ENCODE data around the gene NDUFS2.

NDUFS2 gene

DNA sequence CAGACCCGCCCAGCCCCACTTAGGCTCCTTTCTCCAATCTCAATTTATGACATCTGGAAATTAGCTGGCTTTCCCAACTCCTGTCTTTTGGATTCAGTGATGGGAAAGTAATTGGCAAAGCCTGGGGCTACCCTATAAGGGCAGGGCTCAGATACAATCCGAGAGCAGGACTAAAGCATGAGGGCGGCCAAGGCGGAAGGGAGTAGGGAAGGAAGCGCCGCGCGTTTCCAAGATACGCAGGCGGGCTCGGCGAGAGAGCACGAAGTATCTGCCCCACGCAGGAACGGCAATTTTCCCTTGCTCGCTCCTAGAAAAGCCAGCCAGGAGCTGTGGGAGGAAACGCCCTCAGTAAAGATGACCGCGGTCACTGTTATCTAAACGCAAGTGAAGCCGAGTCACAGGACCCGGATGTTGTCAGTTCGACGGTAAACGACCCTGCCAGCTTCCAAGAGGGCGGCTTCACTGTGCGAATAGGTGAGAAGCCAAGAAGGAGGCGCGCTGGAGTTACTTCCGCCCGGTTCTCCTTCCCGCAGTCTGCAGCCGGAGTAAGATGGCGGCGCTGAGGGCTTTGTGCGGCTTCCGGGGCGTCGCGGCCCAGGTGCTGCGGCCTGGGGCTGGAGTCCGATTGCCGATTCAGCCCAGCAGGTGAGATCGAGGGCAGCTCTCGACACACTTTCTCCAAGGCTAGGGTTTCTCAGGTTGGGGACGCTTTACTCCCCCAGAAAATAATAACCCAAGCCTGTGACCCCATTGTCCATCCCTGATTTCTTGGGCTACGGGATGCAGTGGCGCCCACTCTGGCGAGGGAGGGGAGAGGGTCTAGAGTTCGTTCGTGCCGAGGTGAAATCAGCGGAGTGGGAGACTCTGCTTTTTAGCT lies at the start of gene NDUFS2:
Gene NDUFS2, plus strand, starts transcription at position 532 of the 877 bp plus-strand sequence. Its CDS starts 19 bp downstream, at position 551.
- peak; percentile 89 to 95 for DNase-seq (ENCODE audit: low read depth in 2 of 2)

DNA sequence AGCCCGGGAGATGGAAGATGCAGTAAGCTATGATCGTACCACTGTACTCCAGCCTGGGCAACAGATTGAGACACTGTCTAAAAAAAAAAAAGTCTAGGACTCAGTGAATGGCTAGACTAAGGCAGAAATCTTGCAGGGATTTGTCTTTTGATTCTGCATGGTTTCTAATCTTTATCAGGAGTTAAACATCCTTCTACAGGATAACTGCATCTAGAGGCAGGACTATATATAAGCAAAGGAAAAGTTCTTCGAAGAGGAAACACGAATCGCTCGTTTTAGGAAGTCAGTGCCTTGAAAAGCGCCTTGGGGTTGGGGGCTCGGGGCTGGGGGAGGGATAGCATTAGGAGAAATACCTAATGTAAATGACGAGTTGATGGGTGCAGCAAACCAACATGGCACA lies 49.0 kb upstream of the NDUFS2 start:
- DNase-seq (ENCODE audit: low read depth in 2 of 2), result no peak

DNA sequence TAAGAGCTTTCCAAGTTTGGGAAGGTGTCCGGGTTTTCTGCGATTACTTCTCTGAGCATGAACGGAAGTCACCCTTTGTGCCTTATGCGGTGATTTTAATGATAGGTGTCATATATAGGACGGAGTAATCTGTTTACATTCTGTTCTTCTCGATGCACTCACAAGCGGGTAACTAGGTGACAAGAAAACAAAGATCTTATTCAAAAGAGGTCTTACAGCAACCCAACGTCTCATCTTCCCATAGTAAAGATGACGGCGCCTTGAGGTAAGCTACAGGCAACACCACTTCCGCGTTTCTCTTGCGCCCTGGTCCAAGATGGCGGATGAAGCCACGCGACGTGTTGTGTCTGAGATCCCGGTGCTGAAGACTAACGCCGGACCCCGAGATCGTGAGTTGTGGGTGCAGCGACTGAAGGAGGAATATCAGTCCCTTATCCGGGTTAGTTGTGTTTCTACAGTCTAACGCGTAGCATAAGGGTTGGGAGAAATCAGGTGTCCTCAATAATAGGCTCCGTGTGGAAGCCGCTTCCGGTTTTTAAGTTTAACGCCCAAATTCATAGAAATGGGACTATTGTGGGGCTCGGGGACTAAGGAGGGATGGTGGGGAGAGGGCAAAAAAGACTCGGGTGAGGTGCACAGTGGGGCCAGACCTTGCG lies 48.4 kb upstream of the NDUFS2 start, which contains the start of gene UFC1:
Gene UFC1, plus strand, starts transcription at position 297 of the 656 bp plus-strand sequence. Its CDS starts 20 bp downstream, at position 317.
- DNase-seq (ENCODE audit: low read depth in 2 of 2), result peak; percentile 55 to 65

DNA sequence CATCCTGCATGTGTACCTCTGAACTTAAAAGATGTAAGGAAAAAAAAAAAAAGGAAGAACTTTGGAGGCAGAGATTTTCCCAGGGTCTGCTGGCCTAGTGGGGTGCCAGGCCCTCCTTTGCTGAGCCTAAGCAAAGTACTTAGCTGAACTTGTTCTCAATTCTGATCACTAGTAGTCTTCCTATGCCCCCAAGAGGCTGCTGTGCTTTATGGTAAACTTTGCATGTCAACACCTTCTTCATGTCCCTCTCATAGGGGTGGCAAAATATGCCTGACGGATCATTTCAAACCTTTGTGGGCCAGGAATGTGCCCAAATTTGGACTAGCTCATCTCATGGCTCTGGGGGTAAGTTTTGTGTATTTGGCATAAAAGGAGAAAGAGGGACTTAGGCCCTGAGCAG lies 44.3 kb upstream of the NDUFS2 start:
- DNase-seq (ENCODE audit: low read depth in 2 of 2), result no peak

DNA sequence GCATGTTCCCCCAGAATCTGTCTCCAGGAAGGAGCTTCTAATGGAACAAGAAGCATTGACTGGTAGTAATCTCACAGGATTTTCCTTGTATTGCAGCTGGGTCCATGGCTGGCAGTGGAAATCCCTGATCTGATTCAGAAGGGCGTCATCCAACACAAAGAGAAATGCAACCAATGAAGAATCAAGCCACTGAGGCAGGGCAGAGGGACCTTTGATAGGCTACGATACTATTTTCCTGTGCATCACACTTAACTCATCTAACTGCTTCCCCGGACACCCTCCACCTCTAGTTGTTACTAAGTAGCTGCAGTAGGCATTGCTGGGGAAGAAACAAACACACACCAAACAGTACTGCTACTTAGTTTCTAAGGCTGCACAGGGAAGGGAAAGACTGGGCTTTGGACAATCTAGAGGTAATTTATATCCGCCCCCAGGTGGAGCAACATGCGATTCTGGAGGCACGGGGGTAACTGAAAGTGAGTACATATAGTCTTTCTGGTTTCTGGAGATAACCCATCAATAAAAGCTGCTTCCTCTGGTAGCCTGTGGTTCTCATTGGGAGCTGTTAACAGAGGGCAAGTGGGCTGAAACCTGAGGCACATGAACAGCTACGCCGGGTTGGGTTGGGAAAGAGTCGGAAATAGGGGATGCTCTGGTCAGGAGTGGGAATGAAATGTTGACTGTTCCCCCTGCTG lies 43.7 kb upstream of the NDUFS2 start:
- DNase-seq (ENCODE audit: low read depth in 2 of 2), result no peak

DNA sequence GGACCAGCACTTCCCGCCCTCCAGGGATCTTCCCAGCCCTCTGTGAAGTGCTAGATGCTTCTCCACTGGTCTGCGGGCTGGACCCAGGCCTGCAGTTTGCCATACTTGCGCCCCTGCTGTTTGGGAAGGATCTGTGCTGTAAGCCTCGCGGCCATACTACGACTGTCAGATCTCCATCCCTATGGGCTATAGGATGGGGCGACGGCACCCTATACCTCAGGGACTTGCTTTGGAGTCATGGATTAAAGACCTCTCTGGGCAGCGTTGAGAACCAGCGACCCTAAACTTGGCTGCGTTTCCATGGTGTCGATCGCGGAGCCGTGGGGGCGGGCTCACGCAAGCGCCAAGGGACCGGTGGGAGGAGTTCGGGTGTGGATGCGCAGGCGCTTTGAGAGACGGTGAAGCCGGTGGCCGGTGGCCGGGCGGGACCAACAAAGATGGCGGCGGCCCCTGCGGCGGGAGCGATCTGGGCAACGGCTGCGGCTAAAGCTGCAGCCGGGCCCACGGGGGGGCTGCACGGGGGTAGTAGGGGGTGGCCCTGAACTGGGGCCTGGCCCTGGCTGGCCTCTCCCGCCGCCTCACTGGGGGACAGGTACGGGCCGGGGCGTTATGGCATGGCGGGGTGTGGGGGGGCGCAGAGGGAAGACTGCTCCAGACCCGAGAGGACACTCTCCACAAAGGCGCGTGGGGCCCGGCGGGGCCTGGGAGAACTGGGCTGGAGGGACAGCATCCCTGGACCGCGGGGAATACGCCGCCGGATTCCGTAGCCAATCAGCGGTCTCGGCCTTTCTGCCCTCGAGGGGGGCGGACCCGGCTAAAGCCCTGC lies 42.9 kb upstream of the NDUFS2 start, which contains the start of gene USP21:
Gene USP21, plus strand, starts transcription at position 414 of the 826 bp plus-strand sequence. CDS start 1,141 bp downstream, outside the sequence.
- peak; percentile 82 to 83 for DNase-seq (ENCODE audit: low read depth in 2 of 2)

DNA sequence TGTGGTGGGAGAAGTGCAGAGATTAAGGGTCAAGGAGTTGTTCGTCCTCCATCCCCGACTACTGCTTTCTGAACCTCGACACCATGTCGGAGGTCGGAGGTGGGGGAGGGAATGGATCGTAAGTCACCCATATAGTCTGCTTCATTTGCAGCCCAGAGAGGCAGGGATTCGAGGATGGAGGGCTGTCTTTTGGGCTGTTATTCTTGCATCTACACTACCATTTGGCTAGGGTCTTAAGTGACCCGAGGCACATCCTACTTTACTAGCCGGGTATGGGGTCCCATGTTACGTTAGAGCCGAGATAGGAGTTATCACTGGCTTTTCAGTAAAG lies 42.3 kb upstream of the NDUFS2 start:
- DNase-seq (ENCODE audit: low read depth in 2 of 2), result no peak

DNA sequence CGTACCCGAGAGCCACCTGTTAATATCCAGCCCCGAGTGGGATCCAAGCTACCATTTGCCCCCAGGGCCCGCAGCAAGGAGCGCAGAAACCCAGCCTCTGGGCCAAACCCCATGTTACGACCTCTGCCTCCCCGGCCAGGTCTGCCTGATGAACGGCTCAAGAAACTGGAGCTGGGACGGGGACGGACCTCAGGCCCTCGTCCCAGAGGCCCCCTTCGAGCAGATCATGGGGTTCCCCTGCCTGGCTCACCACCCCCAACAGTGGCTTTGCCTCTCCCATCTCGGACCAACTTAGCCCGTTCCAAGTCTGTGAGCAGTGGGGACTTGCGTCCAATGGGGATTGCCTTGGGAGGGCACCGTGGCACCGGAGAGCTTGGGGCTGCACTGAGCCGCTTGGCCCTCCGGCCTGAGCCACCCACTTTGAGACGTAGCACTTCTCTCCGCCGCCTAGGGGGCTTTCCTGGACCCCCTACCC lies 41.5 kb upstream of the NDUFS2 start:
- DNase-seq (ENCODE audit: low read depth in 2 of 2), result no peak

DNA sequence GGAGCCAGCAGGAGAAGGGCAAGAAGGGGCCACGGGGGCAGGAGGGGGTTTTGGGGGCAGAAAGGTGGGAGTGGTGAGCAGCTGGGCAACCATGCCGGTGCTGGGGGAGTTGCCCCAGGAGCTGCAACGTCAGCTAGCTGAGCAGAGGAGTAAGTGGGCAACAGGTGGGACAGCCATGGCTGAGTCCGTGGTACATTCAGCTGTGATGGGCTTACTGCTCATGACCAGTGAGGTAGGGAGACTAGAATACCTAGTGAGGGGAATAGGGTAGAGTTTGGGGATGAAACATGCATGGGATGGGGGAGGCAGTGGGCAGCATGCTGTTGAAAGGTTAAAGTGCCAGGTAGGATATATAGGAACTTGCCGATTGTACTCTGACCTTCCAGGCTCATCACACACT lies 40.5 kb upstream of the NDUFS2 start:
- no peak for DNase-seq (ENCODE audit: low read depth in 2 of 2)

DNA sequence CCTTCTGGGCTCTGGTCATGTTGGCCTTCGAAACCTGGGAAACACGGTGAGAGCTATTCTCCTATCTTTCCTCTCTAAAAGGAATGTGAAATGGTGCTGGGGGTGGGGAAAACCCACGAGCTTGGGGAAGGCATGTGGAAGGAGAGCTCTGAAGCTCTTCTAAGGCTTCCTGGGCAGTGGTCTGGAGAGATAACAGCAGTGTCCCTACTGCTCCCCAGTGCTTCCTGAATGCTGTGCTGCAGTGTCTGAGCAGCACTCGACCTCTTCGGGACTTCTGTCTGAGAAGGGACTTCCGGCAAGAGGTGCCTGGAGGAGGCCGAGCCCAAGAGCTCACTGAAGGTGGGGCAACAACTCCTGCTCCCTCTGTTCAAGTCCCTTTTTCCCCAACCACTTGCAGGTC lies 40.1 kb upstream of the NDUFS2 start:
- DNase-seq (ENCODE audit: low read depth in 2 of 2), result no peak

DNA sequence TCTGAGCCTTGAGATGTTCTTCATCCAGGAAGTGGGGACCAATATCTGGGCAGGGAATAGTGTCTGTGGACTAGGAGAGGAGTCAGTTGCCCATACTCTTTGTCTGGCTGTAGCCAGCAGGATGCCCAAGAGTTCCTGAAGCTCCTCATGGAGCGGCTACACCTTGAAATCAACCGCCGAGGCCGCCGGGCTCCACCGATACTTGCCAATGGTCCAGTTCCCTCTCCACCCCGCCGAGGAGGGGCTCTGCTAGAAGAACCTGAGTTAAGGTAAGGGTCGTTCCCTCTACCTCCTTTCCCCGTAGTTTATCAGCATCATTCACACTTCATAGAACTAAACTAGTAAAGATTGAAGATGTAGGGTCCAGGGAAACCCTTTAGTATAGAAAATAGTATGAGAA lies 39.4 kb upstream of the NDUFS2 start:
- no peak for DNase-seq (ENCODE audit: low read depth in 2 of 2)

DNA sequence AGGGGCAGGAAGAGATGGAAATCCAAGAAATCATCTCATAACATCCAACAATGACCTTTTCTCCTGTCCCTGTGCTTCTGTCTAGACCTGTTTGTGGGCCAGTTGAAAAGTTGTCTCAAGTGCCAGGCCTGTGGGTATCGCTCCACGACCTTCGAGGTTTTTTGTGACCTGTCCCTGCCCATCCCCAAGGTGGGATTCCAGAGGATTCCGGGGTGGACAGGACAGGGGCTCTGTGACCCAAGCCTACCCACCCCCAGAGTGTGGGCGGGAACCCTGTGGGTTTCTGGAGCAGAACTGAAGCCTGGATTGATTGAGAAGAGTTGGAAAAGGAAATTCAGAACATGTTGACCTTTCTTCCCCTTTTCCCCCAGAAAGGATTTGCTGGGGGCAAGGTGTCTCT lies 38.4 kb upstream of the NDUFS2 start:
- no peak for DNase-seq (ENCODE audit: low read depth in 2 of 2)

DNA sequence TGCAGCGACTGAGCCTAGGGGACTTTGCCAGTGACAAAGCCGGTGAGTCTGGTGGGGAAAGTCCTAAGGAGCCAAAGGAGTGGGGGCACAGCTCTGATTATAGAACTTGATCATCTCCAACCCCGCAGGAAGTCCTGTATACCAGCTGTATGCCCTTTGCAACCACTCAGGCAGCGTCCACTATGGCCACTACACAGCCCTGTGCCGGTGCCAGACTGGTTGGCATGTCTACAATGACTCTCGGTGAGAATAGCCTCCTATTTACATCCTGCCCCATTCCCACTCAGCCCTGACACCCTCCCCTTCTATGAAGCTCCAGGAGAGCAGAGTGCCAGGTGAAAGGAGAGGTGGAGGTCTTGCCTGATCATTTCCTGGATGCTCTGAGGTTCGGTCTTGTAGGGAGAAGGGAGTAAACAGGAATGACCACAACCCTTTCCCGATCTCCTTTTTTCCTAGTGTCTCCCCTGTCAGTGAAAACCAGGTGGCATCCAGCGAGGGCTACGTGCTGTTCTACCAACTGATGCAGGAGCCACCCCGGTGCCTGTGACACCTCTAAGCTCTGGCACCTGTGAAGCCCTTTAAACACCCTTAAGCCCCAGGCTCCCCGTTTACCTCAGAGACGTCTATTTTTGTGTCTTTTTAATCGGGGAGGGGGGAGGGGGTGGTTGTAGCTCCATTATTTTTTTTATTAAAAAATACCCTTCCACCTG lies 37.1 kb upstream of the NDUFS2 start:
- DNase-seq (ENCODE audit: low read depth in 2 of 2), result no peak

DNA sequence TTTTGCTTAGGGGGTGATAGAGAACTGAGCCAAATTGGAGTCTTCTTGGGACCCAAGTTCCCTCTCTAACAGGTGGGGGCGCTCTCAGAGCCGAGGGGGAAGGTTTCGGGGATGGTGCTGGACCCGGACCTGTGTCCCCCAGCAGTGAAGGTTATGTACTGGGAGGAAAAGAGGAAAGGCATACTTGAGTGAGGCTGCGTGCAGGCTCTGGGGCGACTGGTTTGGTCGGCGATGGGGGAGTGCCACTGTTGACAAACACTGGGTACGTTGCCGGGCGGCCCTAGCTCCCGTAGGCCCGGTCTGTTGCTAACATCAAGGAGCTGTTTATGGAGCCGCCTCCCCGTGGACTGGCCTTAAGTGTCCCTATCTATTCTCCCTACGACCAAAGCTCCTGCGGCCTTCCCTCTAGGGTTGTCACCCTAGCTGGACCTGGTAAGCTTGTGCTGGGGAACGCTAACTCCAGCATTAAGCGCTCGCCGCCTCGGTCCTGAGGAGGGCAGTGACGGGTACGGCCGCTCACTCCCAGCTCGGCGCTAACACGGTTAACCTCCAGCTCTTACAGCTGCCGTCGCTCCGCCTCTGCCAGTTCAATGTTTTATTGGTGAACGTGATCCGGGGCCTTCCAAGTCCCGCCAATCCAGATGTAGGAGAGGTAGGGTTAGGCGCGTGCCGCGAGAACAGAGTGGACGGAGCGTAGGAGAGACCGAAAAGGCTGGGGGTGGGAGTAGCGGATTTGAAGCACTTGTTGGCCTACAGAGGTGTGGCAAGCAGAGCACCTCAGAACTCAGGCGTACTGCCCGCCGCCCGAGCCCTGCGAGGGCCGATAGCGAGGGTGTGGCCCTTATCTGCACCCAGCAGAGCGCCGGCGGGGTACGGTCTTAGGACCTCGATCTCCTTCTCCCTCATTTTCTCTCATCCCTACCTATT lies 36.2 kb upstream of the NDUFS2 start, which contains the start of gene PPOX:
Gene PPOX, plus strand, starts transcription at position 685 of the 927 bp plus-strand sequence. CDS start 422 bp downstream, outside the sequence.
- peak; percentile 78 to 87 for DNase-seq (ENCODE audit: low read depth in 2 of 2)

DNA sequence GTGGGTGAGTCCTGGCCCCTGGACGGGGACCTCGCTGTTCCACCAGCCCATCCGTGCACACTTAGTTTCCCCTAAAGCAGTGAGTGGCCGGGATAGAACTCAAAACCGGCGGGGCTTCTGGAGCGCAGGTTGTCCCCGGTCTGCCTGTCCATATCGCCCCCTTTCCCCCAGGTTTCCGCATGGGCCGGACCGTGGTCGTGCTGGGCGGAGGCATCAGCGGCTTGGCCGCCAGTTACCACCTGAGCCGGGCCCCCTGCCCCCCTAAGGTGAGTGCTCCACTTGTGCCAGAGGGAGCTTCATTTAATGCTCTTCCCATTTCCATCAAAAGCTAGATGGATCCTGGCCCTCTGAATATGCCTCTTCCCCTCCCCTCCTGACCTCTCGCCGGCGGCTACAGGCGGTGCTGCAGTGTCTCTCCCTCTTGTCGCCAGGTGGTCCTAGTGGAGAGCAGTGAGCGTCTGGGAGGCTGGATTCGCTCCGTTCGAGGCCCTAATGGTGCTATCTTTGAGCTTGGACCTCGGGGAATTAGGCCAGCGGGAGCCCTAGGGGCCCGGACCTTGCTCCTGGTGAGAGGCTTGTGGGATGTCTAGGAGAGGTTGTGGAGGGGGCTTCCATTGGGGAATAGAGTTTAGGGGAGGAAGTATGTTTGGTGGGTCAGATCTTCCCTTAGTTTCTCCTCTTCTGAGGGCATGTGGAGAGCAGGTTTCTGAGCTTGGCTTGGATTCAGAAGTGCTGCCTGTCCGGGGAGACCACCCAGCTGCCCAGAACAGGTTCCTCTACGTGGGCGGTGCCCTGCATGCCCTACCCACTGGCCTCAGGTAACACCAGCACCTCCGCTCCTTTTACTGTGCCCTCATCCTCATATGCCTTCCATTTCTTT lies 35.3 kb upstream of the NDUFS2 start:
- no peak for DNase-seq (ENCODE audit: low read depth in 2 of 2)

DNA sequence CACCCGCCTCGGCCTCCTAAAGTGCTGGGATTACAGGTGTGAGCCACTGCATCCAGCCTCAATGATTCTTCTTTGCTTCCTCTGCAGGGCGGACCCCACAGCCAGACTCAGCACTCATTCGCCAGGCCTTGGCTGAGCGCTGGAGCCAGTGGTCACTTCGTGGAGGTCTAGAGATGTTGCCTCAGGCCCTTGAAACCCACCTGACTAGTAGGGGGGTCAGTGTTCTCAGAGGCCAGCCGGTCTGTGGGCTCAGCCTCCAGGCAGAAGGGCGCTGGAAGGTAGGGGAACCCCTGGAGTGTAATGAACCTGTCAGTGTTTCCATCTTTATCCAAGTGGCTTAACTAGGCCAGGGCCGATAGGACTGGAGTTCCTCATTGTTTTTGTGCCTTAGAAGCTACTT lies 33.3 kb upstream of the NDUFS2 start:
- DNase-seq (ENCODE audit: low read depth in 2 of 2), result no peak

DNA sequence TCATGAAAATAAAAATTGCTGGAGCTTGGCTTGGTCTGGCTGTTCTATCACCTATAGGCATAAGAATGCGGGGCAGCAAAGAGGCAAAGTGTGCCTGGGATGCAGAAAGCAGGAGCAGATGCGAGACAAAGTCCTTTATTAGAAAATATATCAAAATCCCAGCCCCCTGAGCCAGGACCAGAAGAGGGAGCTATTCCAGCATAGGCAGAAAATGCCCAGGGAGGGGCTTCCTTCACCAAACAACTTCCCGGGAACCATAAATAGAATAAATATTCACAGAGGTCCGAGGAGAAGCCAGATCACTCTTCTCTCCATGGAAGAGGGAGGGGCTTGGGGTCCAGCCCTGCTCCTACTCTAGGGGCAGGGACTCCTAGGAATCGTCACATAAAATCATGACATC lies 31.0 kb upstream of the NDUFS2 start:
- DNase-seq (ENCODE audit: low read depth in 2 of 2), result no peak

DNA sequence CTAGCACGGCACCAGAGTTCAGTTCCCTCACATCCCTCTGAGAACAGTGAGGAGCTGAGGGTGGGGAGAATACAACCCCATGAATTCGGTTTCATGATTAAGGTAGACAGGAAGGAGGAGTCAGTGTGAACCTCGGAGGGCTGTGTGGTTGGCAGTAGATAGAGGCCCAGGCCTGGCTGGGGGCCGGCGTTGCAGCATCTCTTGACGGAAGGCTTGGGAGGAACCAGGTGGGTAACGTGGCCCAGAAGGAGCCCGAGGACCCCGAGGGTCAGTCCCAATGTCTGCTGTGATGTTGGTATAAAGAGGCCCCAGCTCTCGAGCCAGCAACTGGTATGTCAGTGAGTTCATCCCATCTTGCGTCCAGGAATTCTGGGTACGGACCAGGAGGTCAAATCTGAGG lies 30.5 kb upstream of the NDUFS2 start:
- no peak for DNase-seq (ENCODE audit: low read depth in 2 of 2)

DNA sequence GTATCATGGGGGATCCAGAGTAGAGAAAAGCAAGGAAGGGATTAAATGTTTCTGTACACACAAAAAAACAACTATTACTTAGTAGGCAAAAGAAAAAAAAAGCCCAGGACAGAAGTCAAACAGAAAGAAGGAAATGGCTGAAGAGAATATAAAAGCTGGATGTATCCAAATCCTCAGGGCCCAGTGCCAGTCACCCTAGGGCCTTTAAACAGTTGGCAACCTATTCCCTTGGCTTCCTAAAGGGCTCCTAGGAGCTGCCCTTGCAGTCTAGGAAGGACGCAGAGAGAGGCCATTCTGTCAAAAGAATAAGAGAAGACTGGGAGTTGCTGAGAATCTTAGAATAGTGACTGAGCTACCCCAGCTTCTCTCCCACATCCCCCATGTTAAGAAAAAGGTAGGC lies 29.8 kb upstream of the NDUFS2 start:
- no peak for DNase-seq (ENCODE audit: low read depth in 2 of 2)

Data from stimulated activated CD8-positive, alpha-beta memory T cell treated with anti-CD3 and anti-CD28 coated beads, Interleukin-15, amount 100 ng/mL, for 4 hours (primary cell).